RKO (cell line): ENCODE data around the gene CCDC198.

Experiments
- DNase-seq: peaks from one replicate; pipeline ENCODE4 v3.0.0-alpha.2; 2016; ENCODE audit warnings: low spot score

The CCDC198 gene

GRCh38 chr14:57464008-57464730 lies 29.5 kb downstream of the CCDC198 start:
- no peak for DNase-seq

- no peak for DNase-seq
These were observed 31.1 kb downstream of the CCDC198 start for GRCh38 chr14:57462551-57462950.

- DNase-seq: no peak
These were observed 31.8 kb downstream of the CCDC198 start for GRCh38 chr14:57461777-57462320.

GRCh38 chr14:57435923-57436322 lies 57.7 kb downstream of the CCDC198 start:
- DNase-seq: no peak

- no peak for DNase-seq
These were observed 72.7 kb downstream of the CCDC198 start for GRCh38 chr14:57420986-57421385.

GRCh38 chr14:57420033-57420432 lies 73.6 kb downstream of the CCDC198 start:
- DNase-seq: no peak
